22Rv1 (cell line): ENCODE results near the gene SRP19.
A peak's percentile ranks its signal among the peaks of the same experiment; 100 is the strongest.

Experiments
- H3K27ac ChIP-seq: fragments of 450-650 bp; 2 replicates; pipeline ENCODE4 v1.5.1; 2017
- CTCF ChIP-seq: fragments of 450-650 bp; IDR thresholded peaks from 2 replicates; pipeline ENCODE4 v1.5.1; 2017; ENCODE audit warnings: mild to moderate bottlenecking
- ZFX ChIP-seq: fragments of 450-650 bp; IDR thresholded peaks from 2 replicates; pipeline ENCODE4 v1.6.1; 2017; ENCODE audit warnings: antibody characterized with exemption, borderline replicate concordance

Gene SRP19

GRCh38 chr5:112860929-112861637, at the start of gene SRP19:
Gene SRP19, plus strand, starts transcription at chr5:112861287. Its CDS starts 90 bp downstream, at chr5:112861377.
- H3K27ac ChIP-seq: peak within 1 kb of the TSS; percentile 82
- no peak for TF ChIP-seq ZFX
- no peak for TF ChIP-seq CTCF

DNA sequence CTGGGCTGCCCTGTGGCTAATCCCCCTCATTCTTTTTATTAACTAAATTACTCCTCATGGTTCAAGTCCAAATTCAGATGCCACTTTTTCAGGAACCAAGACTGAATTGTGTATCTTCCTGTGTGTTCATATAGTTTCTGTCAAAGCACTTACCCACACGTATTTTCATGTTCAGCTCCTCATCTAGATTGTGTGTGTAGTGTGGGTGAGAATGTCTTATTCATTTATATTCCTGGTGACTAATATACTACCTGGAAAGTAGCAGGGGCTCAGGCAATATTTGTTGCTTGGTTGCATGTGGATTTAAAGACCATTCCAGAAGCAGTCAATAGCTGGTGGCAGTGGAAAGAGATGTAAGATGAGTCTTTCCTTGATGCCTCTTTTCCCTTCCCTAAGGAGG, 48.5 kb upstream of the SRP19 start:
- TF ChIP-seq ZFX: no peak
- TF ChIP-seq CTCF: no peak
- H3K27ac ChIP-seq: no peak overlapping the region

- H3K27ac ChIP-seq: no peak overlapping the region
- no peak for TF ChIP-seq ZFX
- TF ChIP-seq CTCF: no peak
Measured at GRCh38 chr5:112820246-112820645, 40.8 kb upstream of the SRP19 start.

DNA sequence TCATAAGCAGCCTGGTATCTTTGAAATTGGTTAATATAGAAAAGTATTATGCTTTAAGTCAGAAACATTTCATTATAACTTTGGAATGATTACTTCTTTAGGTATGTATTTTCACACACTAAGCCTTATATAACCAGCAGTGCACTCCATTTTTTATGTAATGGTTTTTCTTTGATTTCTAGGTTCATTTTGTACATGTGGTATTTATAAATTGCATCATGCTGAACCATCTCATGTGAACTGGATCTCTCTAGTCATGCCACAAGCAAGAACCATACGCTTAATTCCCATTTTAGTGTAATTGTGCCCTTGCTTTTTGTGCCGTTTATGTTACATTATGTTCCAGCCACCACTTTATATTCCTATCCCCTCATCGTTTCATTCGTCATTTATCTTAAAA, 38.6 kb upstream of the SRP19 start:
- TF ChIP-seq ZFX (no peak), CTCF (no peak)
- no peak overlapping the region for H3K27ac ChIP-seq

GRCh38 chr5:112823181-112823580, 37.9 kb upstream of the SRP19 start:
- no peak overlapping the region for H3K27ac ChIP-seq
- TF ChIP-seq CTCF: no peak
- no peak for TF ChIP-seq ZFX

DNA sequence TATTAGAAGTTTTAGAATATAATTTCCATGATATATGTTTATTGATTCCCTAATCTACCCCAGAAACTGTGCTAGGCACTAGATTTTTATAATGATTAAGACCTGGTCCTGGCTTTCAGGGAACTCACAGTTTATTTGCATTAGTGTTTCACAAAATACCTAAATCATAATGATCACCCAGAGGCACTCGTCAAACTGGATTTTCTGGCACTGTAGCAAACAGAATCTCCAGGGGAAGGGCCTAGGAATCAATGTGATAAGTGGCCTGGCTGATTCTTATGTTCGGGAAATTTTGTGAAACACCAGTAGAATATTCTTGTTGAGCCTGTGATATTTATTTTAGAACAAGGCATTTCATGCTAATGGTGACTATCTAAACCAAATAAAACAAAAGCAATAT, 37.4 kb upstream of the SRP19 start:
- TF ChIP-seq ZFX (no peak), CTCF (no peak)
- H3K27ac ChIP-seq: no peak overlapping the region

GRCh38 chr5:112824197-112824596, 36.9 kb upstream of the SRP19 start:
- no peak for TF ChIP-seq ZFX
- no peak for TF ChIP-seq CTCF
- H3K27ac ChIP-seq: no peak overlapping the region
